ENCODE results near the gene WNT5A. TPM values are rescaled to one million over a fixed set of nuclear protein-coding genes. Genes with fewer than 3 reads are reported as not detected.

Gene WNT5A
- polyA plus RNA-seq, 1 donor (not counting 4 experiments of a cell fraction or from before 2014, with no cell fraction given) = 9.4 TPM

GRCh38 chr3:55489798-55490132, 2.7 kb upstream of the WNT5A start:
- DNase-seq (ENCODE audit: low read depth, low spot score) = no peak
- Histone ChIP-seq H3K4me2 (ENCODE audit: control insufficient read depth, extremely low read depth, insufficient read depth, low read depth, low read length) (peak overlapping the region; percentile 93), H4K20me1 (ENCODE audit: control insufficient read depth, extremely low read depth, insufficient read depth, low read length) (no peaks in the 10 kb centered on the region), H3K9me1 (ENCODE audit: control insufficient read depth, extremely low read depth, insufficient read depth, low read length) (peaks cover 2% of the 10 kb centered on the region), H3K27ac (ENCODE audit: control insufficient read depth, insufficient read depth, low read length) (peak overlapping the region; percentile 56), H3K9ac (ENCODE audit: control insufficient read depth, extremely low read depth, insufficient read depth, low read length) (peak overlapping the region; percentile 81), H3K36me3 (ENCODE audit: control insufficient read depth in 2 of 2, extremely low read depth in 1 of 2, insufficient read depth in 2 of 2, low read length in 2 of 2) (no peaks in the 10 kb centered on the region), H3K4me1 (ENCODE audit: control insufficient read depth, extremely low read depth, insufficient read depth, low read length) (peaks cover 37% of the 10 kb centered on the region), H3K27me3 (ENCODE audit: control insufficient read depth, extremely low read depth, insufficient read depth, low read length) (no peaks in the 10 kb centered on the region), H3K79me2 (ENCODE audit: control insufficient read depth, insufficient read depth, low read length) (peaks cover 31% of the 10 kb centered on the region), H2AFZ (ENCODE audit: control insufficient read depth, low read length) (peak overlapping the region; percentile 24), H3K4me3 (ENCODE audit: control insufficient read depth in 2 of 3, extremely low read depth in 1 of 3, insufficient read depth in 2 of 3, low read depth in 1 of 3, low read length in 3 of 3) (peak overlapping the region; percentile 48 to 89 (median 87)), H3K9me3 (ENCODE audit: control insufficient read depth, low read depth, low read length) (no peaks in the 10 kb centered on the region)
- no peak for TF ChIP-seq CTCF (optimal IDR thresholded peaks at IDR 0.05 in 1 of 3, IDR thresholded peaks at IDR 0.05 in 1 of 3, conservative IDR thresholded peaks at IDR 0.05 in 1 of 3; ENCODE audit: extremely low read depth in 1 of 3, insufficient read depth in 2 of 3, low read length in 3 of 3)
- no peak for TF ChIP-seq EZH2 (IDR thresholded peaks at IDR 0.05; ENCODE audit: low read length)
- dilution Hi-C loops (cut with MboI; ENCODE audit: extremely low pct_ligation_motif_present, low sequenced_read_pairs) = loop anchor here (25.0 kb wide), 2 partner anchors 248 to 398 kb away; no protein-coding TSS in a partner anchor
- no peak for FAIRE-seq

DNA sequence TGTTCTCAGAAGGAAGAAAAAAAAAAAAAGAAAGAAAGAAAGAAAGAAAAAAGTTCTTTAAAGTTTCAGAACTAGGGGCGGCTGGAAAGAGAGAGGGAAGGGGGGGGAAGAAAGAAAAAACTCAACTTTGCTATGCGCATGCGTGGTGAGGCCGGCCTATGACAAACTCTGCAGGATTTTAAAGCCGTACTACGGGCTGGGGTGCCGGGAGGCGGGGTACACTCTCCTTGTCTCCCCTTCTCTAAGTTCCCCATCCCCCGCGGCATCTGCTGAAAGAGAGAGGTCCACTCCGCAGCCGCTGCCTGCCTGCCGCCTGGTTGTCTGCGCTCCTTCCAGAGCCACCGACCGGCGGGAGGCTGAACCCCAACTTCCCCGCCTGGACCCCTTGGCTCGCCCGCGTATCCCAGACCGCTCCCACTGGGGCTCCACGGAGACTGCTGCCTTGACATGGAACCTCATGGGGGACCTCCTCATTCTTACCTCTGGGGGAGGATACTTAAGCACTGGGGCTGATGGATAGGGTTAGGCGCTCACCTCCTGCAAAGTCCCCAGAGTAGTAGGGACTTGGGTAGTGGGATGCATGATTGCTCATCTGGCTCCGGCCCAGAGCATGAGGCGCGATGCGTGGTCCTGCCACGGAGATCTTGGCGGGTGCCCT, 1.4 kb upstream of the WNT5A start:
- peak; percentile 51 for FAIRE-seq
- H2AFZ ChIP-seq (ENCODE audit: control insufficient read depth, low read length) = peak overlapping the region; percentile 84

More for the DNA sequence above, 1.4 kb upstream of the WNT5A start:
- H3K9ac ChIP-seq (ENCODE audit: control insufficient read depth, extremely low read depth, insufficient read depth, low read length) = peak overlapping the region; percentile 81
- peak overlapping the region; percentile 48 to 89 (median 87) for H3K4me3 ChIP-seq (ENCODE audit: control insufficient read depth in 2 of 3, extremely low read depth in 1 of 3, insufficient read depth in 2 of 3, low read depth in 1 of 3, low read length in 3 of 3)
- H3K4me2 ChIP-seq (ENCODE audit: control insufficient read depth, extremely low read depth, insufficient read depth, low read depth, low read length) = peak overlapping the region; percentile 93
- H3K27me3 ChIP-seq (ENCODE audit: control insufficient read depth, extremely low read depth, insufficient read depth, low read length) = no peaks in the 10 kb centered on the region
- H3K9me3 ChIP-seq (ENCODE audit: control insufficient read depth, low read depth, low read length) = no peaks in the 10 kb centered on the region
- H3K4me1 ChIP-seq (ENCODE audit: control insufficient read depth, extremely low read depth, insufficient read depth, low read length) = peaks cover 43% of the 10 kb centered on the region
- H3K9me1 ChIP-seq (ENCODE audit: control insufficient read depth, extremely low read depth, insufficient read depth, low read length) = peaks cover 2% of the 10 kb centered on the region
- TF ChIP-seq EZH2 (IDR thresholded peaks at IDR 0.05; ENCODE audit: low read length) = no peak
- TF ChIP-seq CTCF (optimal IDR thresholded peaks at IDR 0.05 in 1 of 3, IDR thresholded peaks at IDR 0.05 in 1 of 3, conservative IDR thresholded peaks at IDR 0.05 in 1 of 3; ENCODE audit: extremely low read depth in 1 of 3, insufficient read depth in 2 of 3, low read length in 3 of 3) = no peak
- dilution Hi-C loops (cut with MboI; ENCODE audit: extremely low pct_ligation_motif_present, low sequenced_read_pairs) = loop anchor here (25.0 kb wide), 2 partner anchors 249 to 399 kb away; no protein-coding TSS in a partner anchor
- peaks cover 42% of the 10 kb centered on the region for H3K79me2 ChIP-seq (ENCODE audit: control insufficient read depth, insufficient read depth, low read length)
- H4K20me1 ChIP-seq (ENCODE audit: control insufficient read depth, extremely low read depth, insufficient read depth, low read length) = no peaks in the 10 kb centered on the region
- no peaks in the 10 kb centered on the region for H3K36me3 ChIP-seq (ENCODE audit: control insufficient read depth in 2 of 2, extremely low read depth in 1 of 2, insufficient read depth in 2 of 2, low read length in 2 of 2)
- DNase-seq (ENCODE audit: low read depth, low spot score) = no peak
- H3K27ac ChIP-seq (ENCODE audit: control insufficient read depth, insufficient read depth, low read length) = peak overlapping the region; percentile 56
